Ureter (tissue), 1 donor: Measurements from ENCODE around the gene ASCL1. TPM values are rescaled to one million over a fixed set of nuclear protein-coding genes. Genes with fewer than 3 reads are reported as not detected.

Source experiments
- DNase-seq: peaks from one replicate; pipeline ENCODE4 v3.0.0-alpha.2; 2020; ENCODE audit warnings: low spot score
- total RNA-seq: library from RNA; stranded (reverse); gene quantifications from one replicate; pipeline ENCODE4 v1.2.4, GENCODE V29; 2023
- donor health status: DM: yes; HTN: yes; CAD: no.

ASCL1 gene
- total RNA-seq: not detected

DNA sequence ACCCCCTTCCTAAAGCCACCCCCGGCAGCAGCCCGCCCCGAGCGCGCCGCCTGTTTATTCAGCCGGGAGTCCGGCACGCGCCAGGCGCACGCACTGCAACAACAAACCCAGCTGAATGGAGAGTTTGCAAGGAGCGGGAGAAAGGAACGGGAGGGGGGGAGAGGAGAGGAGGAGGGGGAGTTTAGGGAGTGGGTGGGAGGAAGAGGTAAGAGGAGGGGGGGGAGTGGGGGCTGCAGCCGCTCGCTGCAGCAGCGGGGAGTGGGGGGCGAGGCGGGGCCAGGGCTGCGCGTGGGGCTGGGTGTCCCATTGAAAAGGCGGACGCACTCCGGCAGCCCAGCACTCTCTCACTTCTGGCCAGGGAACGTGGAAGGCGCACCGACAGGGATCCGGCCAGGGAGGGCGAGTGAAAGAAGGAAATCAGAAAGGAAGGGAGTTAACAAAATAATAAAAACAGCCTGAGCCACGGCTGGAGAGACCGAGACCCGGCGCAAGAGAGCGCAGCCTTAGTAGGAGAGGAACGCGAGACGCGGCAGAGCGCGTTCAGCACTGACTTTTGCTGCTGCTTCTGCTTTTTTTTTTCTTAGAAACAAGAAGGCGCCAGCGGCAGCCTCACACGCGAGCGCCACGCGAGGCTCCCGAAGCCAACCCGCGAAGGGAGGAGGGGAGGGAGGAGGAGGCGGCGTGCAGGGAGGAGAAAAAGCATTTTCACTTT, at the start of gene ASCL1:
TSS of gene ASCL1 (plus strand) at position 336 of the 712 bp plus-strand sequence. CDS start 571 bp downstream, outside the sequence.
- no peak for DNase-seq

DNA sequence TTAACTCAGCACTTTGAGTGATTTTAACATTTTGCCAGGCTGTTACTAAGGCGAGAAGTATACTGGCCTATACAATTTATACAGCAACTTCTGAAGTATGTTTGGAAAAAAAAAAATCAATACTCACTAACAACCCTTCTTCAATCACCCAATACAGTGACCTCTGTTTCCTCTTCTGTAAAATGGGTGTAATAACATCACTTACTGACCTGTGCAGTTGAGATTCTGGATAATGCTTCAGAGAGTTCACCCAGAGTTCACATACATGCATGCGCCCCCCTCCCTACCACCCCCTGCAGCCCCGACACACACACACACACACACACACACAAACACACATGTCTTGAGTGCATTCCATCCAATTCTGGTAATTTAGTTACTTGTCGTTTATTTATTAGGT, 49.6 kb upstream of the ASCL1 start:
- DNase-seq: no peak

- no peak for DNase-seq
Observed at GRCh38 chr12:102910137-102910536, 47.3 kb upstream of the ASCL1 start.

DNA sequence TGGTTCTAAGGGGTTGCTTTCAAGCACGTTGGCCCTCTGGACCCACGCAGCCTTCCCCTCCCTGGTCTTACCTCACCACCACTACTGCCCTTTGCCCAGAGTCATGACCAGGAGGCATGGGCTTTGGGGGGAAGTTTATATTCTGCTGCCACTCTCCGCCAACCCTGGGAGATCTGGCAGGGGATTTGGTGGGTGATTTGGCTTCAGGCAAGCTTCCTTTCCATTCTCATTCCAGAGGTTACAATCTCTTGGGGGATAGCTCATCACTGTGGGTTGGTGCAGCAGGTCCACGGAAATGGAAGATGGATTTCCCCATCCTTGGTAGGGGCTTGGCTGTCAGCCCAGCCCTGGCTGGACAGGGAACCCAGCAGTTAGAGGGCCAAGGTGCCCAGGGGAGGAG, 46.7 kb upstream of the ASCL1 start:
- no peak for DNase-seq

DNA sequence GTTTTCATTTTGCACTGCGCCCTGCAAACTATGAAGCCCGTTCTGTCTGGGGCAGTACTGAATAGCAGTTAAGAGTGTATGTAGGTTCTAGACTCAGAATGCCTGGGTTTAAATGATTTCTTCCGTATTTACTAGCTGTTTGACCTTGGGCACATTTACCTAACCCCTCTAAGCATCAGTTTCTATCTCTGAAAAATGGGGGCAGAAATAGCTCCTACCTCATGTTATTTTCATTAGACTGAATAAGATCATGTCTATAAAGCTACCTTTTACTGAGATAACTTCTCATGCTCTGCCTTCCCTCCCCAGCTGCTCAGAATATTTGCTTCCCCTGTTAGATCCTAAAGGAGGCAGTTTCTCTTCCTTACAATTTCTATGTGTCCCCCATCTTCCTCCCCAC, 46.2 kb upstream of the ASCL1 start:
- no peak for DNase-seq

DNA sequence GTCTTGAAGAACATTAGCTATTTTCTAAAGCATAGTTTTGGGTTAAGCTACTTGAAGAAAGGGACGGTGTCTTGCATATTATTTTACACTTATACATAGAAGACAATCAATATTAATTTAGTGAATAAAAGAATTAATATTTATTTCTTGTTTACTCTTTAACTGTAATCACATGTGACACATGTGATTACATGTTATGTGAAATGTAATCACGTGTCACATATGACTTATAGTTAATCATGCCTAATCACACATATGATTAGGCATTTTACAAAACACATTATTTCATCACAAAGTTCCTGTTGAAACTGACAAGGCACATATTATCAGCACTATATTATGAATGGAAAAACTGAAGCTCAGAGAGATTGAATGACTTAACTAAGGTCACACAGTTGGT, 45.2 kb upstream of the ASCL1 start:
- DNase-seq: no peak

- no peak for DNase-seq
Observed at GRCh38 chr12:102913453-102914226, 43.8 kb upstream of the ASCL1 start.

- DNase-seq: no peak
Observed at GRCh38 chr12:102916252-102917025, 41.0 kb upstream of the ASCL1 start.

DNA sequence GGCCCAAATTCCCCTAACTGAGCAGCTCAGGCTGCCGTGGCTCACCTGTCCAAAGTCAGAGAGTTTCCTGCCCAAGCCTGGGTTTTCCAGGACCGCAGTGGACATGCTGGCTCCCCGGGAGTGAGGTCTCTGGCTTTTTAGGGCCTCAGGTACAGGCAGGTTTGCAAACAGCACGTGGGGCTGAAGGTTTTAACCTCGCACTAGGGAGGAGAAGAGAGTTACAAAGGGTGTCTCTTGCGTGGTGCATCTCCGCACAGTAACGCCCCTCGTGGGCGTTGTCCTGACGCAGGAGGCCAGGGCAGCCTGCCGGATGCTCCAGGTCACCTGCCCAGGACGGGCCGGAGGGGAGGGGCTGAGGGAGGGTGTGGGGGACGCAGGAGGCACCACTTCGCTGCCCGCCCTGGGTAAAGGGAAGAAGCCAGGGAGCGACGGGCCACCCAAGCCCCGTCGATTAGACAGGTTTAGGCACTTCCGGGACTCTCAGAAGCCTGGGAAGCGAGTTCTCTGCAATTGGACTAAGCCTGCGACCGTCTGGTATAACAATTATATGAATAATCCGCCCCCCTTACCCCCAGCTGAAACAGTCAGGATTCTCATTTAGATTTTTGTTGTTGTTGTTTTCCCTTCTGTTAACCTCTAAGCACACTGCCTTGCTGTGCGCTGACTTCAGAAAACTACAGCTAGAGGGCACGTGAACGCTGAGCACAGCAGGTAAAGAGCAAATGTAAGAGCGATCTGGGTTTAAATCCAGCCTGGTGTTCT, 40.3 kb upstream of the ASCL1 start, which contains the start of gene PAH:
TSS of gene PAH (minus strand) at position 219 of the 762 bp plus-strand sequence. CDS start at position 105, 114 bp downstream.
- DNase-seq: no peak

DNA sequence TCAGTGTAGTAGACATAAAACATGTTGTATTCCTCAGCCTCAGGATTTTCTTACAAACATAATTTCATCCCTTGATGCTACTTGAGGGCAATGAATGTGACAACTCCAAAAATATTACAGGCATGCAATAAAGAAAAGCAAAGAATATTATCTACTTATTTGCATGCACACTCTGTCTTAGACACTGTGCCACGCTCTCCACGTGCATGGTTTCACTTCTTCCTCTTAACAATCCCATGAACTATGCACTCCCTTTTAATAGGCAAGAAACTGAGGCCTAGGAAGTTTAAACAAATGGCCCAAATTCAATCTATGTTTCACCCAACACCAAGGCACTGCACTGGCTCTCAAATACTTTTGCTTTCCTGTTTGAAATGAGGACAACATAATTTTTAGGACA, 38.6 kb upstream of the ASCL1 start:
- DNase-seq: no peak

- no peak for DNase-seq
Observed at GRCh38 chr12:102920271-102920670, 37.2 kb upstream of the ASCL1 start.

DNA sequence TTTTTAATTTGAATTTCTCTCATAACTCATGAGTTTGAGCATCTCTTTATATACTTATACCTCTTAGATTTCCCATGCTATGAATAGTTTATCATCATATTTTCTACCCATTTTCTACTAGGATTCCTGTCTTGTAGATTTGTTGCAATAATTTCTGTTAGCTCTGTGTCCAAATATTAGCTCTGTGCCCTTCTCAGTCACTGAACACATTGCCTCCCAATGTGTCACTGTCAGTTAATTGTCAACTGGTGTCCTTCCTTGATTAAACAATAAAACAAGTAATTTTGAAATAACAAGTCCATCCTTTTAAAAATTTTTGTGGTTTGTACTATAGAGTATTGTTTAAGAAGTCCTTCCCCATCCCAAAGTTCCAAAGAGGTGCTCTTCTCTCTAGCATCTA, 36.2 kb upstream of the ASCL1 start:
- no peak for DNase-seq

DNA sequence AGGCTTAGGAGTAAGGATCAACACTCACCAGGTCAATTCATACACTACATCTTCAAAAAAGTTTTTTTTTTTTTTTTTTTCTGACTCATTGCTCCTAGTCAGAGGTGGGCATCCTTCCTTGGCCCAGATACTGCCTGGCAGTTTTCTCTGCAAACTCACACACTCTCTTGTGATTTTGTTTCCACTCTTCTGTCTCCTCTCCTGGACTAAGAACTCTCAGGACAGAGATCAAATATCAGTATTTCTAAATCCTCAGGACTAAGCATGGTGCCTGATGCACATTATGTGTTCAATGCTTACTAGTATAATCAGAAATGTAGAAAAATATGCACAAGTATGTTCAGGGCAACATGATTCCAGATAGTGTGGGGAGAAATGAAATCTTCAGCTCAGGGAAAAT, 30.3 kb upstream of the ASCL1 start:
- DNase-seq: no peak

DNA sequence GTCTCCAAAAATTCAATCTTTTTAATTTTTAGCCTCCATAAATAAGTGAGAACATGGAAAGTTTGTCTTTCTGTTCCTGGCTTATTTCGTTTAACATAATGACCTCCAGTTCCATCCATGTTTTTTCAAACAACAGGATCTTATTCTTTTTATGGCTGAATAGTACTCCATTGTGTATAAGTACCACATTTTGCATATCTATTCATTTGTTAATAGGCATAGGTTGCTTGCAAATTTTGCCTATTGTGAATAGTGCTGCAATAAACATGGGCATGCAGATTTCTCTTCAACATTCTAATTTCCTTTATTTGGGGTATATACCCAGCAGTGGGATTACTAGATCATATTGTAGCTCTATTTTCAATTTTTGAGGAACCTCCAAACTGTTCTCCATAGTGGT, 24.3 kb upstream of the ASCL1 start:
- no peak for DNase-seq

DNA sequence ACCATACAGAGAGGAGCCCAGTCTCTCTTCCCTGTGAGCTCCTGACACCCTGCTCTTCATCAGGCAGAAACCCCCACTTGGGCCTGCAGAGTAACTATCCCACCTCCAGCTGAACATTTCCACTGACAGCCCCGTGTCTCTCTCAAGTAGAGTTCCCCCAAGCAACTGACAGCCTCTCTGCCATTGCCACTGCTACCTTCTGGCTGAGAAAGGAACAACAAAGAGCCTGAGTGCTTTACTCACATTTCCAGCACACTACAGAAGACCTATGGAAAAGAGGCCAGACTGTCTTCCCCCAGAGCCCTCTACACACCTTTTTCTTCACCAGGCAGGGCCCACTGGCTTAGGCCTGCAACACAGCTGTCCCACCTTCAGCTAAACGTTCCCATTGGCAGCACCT, 18.4 kb upstream of the ASCL1 start:
- DNase-seq: no peak

DNA sequence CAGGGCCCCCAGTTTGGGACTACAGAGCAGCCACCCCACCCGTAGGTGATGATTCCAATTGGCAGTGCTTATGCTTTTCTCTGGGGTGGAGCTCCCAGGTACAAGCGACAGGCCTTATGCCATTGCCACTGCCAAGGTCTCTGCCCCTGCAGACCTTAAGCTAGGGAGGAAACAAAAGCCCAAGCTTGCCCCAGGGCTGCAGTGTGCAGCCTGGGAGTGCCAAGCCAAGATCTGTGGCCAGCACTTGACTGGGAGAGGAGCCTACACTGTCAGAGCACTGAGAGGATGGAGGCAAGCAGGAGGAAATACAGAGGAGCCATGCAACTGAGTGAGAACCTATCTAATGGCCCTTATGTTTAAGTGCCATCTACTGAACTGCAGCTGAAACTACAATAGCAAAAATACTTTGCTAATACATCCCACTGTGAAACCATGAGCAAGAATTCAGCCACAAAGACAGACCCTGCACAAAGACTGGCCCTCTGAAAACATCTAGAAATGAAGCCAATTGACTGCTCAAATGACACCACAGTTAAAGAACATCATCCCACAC, 17.7 kb upstream of the ASCL1 start:
- no peak for DNase-seq

- no peak for DNase-seq
Observed at GRCh38 chr12:102946042-102946441, 11.4 kb upstream of the ASCL1 start.

DNA sequence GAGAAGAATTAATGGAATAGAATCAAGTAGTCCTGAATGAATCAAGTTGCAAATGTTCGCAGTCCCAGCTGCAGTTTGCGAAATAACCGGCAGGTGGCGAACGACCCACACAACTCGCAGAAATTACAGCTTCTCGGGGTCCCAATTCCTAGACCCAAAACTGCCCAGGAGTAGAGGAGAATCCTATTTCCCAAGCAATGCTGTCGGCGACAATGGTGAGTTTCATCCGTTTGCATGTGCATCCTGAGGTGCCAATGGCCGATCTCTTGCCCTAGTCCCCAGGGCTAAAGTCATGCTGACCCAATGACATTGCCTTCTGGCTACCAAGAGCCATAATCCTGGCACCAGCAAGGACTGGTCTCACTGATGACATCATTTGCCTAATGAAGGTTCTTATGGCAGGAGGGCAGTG, 8.5 kb upstream of the ASCL1 start:
- DNase-seq: no peak

DNA sequence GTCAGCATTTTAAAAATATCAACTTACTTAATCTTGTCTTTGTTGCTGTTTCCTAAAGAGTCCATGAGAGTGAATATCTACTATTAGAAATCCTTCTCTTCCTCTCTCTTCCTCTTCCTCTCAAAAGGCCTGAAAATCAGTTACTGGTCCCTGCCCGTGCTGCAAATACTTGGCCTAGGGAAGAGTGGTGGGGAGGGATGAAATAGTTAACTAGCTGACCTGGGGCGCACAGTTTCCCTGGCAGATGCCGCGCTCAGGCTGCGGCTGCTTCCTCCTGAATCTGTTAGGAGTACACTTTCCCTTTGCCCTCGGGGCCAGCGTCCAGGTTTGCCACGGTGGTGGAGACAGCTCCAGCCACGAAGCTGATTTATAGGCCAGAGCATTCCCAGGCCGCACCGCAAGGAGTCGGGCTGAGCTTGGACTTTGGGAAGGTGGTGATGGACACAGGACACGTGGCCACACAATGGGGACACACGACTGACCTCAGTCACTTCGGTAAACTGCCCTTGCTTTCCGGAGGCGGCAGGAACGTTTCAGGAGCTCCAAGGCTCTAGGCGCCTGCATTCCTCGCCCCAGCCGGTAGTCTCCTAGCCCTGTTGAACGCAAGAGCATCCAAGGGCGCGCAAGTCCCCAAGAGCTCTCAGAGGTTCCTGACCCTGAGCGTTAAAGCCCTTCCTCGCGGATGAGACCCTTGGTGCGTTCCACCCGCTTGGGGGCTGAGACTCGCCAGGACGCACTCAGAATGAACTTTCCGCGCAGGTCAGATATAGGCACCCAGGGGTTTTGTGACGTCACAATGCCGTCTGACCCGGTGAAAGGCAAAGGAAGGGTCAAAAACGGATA, 7.1 kb upstream of the ASCL1 start:
- no peak for DNase-seq

GRCh38 chr12:102950950-102951619, 6.4 kb upstream of the ASCL1 start:
- DNase-seq: no peak
